Uterus (tissue), 4 donors: Measurements from ENCODE around the gene FAM43B. TPM values are rescaled to one million over a fixed set of nuclear protein-coding genes. Genes with fewer than 3 reads are reported as not detected.

Experiments used
- DNase-seq, 2 donors: peaks; one replicate each; pipeline ENCODE4 v3.0.0-alpha.2; 2019 to 2020
- H3K27ac ChIP-seq, 2 donors: fragments of 200-600 bp; sonication (generic); 1 replicate in 1 of 2; 2 replicates in 1 of 2; pipeline ENCODE4 v1.5.1; 2016 to 2018
- H3K27me3 ChIP-seq, 2 donors: fragments of 200-600 bp; sonication (generic); one replicate each; pipeline ENCODE4 v1.5.1; 2018 to 2019; ENCODE audit warnings: control low read depth in 1 of 2
- H3K36me3 ChIP-seq, 2 donors: fragments of 200-600 bp; sonication (generic); one replicate each; pipeline ENCODE4 v1.5.1; 2019; ENCODE audit warnings: control low read depth in 1 of 2
- H3K4me1 ChIP-seq, 2 donors: fragments of 200-600 bp; sonication (generic); one replicate each; pipeline ENCODE4 v1.5.1; 2018 to 2019; ENCODE audit warnings: control low read depth in 1 of 2
- H3K4me3 ChIP-seq, 2 donors: fragments of 200-600 bp; sonication (generic); 1 replicate in 1 of 2; 2 replicates in 1 of 2; pipeline ENCODE4 v1.5.1; 2018 to 2019; ENCODE audit warnings: mild to moderate bottlenecking in 1 of 2
- H3K9me3 ChIP-seq, 2 donors: fragments of 200-600 bp; sonication (generic); one replicate each; pipeline ENCODE4 v1.5.1; 2019; ENCODE audit warnings: control low read depth in 1 of 2
- CTCF ChIP-seq, 4 experiments: fragments of 200-600 bp in 2 of 4; fragments of 450-650 bp in 2 of 4; sonication (generic) in 2 of 4; IDR thresholded peaks; one replicate each; pipeline ENCODE4 v1.5.1; 2016 to 2019; ENCODE audit warnings: antibody characterized with exemption in 4 of 4, mild to moderate bottlenecking in 2 of 4, moderate library complexity in 1 of 4
- POLR2A ChIP-seq, 2 donors: fragments of 450-650 bp; IDR thresholded peaks; one replicate each; pipeline ENCODE4 v1.6.1; 2016; ENCODE audit warnings: antibody characterized with exemption in 2 of 2, mild to moderate bottlenecking in 1 of 2, moderate library complexity in 1 of 2
- intact Hi-C: fragments of 100-400 bp; cut with DNase I; formaldehyde crosslinking; loops from one replicate; pipeline ENCODE4 v1.15.1; 2023; ENCODE audit warnings: low total_unique reads
- total RNA-seq, 4 donors: library from RNA; depleted of rRNA in 3 of 4; stranded (reverse); fragments of >200 nt in 3 of 4; gene quantifications; one replicate each; pipeline versions ENCODE4 v1.1.0 to v1.2.4, GENCODE V29; 2014 to 2023
- donor health status: DM: yes; HTN: yes; CAD: no.

Gene FAM43B
- total RNA-seq, 4 donors from 2014 or later, result 1.5 to 2.3 (median 2.2) TPM; not detected in 1

GRCh38 chr1:20552728-20553445 is 514 bp downstream of the FAM43B start:
- Histone ChIP-seq H3K9me3 (no peaks in the 10 kb centered on the region), H3K4me1 (peaks cover 0 to 14% of the 10 kb centered on the region in 2 donors), H3K27me3 (no peaks in the 10 kb centered on the region), H3K27ac (no peak overlapping the region), H3K4me3 (peak overlapping the region; percentile 27 to 30), H3K36me3 (no peaks in the 10 kb centered on the region)
- no peak for DNase-seq
- intact Hi-C loops, result no loop called here
- TF ChIP-seq CTCF (IDR thresholded peaks at IDR 0.05), result no peak
- no peak for TF ChIP-seq POLR2A (IDR thresholded peaks at IDR 0.05)

- no peak overlapping the region for H3K27ac ChIP-seq
- H3K27me3 ChIP-seq, result no peaks in the 10 kb centered on the region
- no peak for TF ChIP-seq POLR2A (IDR thresholded peaks at IDR 0.05)
- TF ChIP-seq CTCF (IDR thresholded peaks at IDR 0.05), result no peak
Measured at GRCh38 chr1:20555025-20555757, 2.8 kb downstream of the FAM43B start.

GRCh38 chr1:20555758-20556120 is 3.4 kb downstream of the FAM43B start:
- DNase-seq, result no peak
- Histone ChIP-seq H3K27ac (no peak overlapping the region), H3K36me3 (no peaks in the 10 kb centered on the region), H3K4me3 (no peak overlapping the region), H3K4me1 (peaks cover 0 to 14% of the 10 kb centered on the region in 2 donors), H3K9me3 (no peaks in the 10 kb centered on the region), H3K27me3 (no peaks in the 10 kb centered on the region)
- no peak for TF ChIP-seq POLR2A (IDR thresholded peaks at IDR 0.05)
- no peak for TF ChIP-seq CTCF (IDR thresholded peaks at IDR 0.05)
- intact Hi-C loops, result no loop called here

More at GRCh38 chr1:20555025-20555757, 2.8 kb downstream of the FAM43B start:
- Histone ChIP-seq H3K36me3 (no peaks in the 10 kb centered on the region), H3K9me3 (no peaks in the 10 kb centered on the region), H3K4me3 (no peak overlapping the region), H3K4me1 (peaks cover 0 to 14% of the 10 kb centered on the region in 2 donors)
- DNase-seq, result no peak
- intact Hi-C loops, result no loop called here

GRCh38 chr1:20558191-20558590 is 5.8 kb downstream of the FAM43B start:
- Histone ChIP-seq H3K9me3 (no peaks in the 10 kb centered on the region), H3K36me3 (no peaks in the 10 kb centered on the region), H3K27ac (no peak overlapping the region), H3K4me1 (peaks cover 0 to 7% of the 10 kb centered on the region in 2 donors), H3K4me3 (no peak overlapping the region), H3K27me3 (no peaks in the 10 kb centered on the region)
- no peak for DNase-seq
- TF ChIP-seq POLR2A (IDR thresholded peaks at IDR 0.05), result no peak
- no peak for TF ChIP-seq CTCF (IDR thresholded peaks at IDR 0.05)
- intact Hi-C loops, result no loop called here

- no peak overlapping the region for H3K4me3 ChIP-seq
- intact Hi-C loops, result no loop called here
- no peaks in the 10 kb centered on the region for H3K27me3 ChIP-seq
- H3K9me3 ChIP-seq, result no peaks in the 10 kb centered on the region
- H3K4me1 ChIP-seq, result no peaks in the 10 kb centered on the region
- TF ChIP-seq CTCF (IDR thresholded peaks at IDR 0.05) (no peak), POLR2A (IDR thresholded peaks at IDR 0.05) (no peak)
- no peak overlapping the region for H3K27ac ChIP-seq
- DNase-seq, result no peak
- H3K36me3 ChIP-seq, result no peaks in the 10 kb centered on the region
Measured at GRCh38 chr1:20560966-20561365, 8.6 kb downstream of the FAM43B start.
